A204.1 (cell line): ENCODE data around the gene GJE1.
"Not testable (repeated sequence)": the region's sequence is repeated elsewhere in the genome, so short reads cannot be mapped to it uniquely, and the experiment has no call there.

ENCODE experiments used
- FAIRE-seq: peaks from 2 replicates; lab custom pipeline; 2012; peaks lifted over from hg19 to GRCh38; lab: Jason Lieb, UNC

The GJE1 gene, protein sequence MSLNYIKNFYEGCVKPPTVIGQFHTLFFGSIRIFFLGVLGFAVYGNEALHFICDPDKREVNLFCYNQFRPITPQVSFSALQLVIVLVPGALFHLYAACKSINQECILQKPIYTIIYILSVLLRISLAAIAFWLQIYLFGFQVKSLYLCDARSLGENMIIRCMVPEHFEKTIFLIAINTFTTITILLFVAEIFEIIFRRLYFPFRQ

GRCh38 chr6:142132625-142133024 lies at the start of gene GJE1:
Gene GJE1, plus strand, starts transcription at chr6:142132925. Its CDS starts 234 bp downstream, at chr6:142133159.
- FAIRE-seq, result no peak

DNA sequence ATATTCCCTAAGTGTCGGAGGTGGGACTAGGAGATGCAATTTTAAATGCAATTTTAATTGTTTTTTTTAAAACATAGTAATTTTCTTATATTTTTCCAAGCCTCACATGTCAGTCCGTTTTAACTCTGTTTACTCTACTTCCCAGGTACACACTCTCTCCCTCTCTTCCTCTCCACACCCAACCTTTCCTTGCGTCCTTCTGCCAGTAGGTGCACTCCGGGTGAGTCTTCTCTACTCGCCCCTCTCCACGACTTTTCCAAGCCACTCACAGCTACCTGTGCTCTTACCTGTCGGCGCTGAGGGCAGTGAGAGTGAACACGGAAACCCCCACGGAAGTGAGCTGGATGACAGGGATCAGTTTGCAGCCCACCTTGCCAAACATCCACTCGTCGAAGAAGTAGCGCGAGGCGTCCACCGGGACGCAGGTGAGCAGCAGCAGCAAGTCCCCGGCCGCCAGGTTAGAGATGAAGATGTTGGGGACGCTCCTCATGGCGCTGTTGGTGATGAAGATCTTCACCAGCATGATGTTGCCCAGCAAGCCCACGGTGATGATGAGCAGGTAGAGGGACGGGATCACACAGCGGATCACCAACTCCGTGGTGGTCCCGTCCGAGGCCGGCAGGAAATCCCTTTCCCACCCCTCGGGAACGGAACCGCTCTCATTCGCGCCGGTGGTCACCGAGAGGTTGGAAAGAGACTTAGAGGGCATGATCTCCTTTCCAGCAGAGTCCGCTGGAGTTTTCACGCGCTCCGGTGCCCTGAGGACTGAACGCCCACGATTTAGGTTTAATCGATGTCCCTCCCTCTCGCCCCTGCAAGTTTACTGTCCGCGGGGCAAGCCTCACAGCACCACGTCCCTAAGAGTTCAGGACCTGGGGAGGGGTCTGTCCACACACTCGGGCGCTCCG lies 44.5 kb upstream of the GJE1 start:
- FAIRE-seq, result no peak

DNA sequence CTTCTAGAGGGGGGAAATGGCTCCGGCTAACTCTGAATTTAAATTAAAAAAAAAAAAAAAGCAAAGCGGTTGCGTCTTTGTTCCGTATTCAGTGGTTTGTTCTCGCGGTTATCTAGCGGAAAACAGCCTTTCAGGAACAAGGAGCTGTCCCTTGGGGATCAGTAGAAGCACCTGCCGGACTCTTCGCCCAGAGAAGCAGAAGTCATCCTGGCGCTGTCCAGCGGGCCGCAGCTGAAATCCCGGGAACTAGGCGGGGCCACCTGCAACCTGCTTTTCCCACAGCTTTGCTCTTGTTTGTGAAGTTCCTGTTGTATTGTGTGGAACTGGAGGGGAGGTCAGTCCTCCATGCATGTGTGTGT lies 43.9 kb upstream of the GJE1 start:
- no peak for FAIRE-seq

DNA sequence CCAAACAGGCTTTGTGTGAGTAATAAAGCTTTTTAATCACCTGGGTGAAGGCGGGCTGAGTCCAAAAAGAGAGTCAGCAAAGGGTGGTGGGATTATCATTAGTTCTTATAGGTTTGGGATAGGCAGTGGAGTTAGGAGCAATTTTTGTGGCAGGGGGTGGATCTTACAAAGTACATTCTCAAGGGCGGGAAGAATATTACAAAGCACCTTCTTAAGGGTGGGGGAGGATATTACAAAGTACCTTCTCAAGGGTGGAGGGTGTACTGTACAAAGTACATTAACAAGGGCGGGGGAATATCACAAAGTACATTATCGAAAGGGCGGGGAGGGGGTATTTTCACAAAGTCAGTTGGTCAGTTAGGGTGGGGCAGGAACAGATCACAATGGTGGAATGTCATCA lies 27.9 kb upstream of the GJE1 start:
- FAIRE-seq, result not testable (repeated sequence)

DNA sequence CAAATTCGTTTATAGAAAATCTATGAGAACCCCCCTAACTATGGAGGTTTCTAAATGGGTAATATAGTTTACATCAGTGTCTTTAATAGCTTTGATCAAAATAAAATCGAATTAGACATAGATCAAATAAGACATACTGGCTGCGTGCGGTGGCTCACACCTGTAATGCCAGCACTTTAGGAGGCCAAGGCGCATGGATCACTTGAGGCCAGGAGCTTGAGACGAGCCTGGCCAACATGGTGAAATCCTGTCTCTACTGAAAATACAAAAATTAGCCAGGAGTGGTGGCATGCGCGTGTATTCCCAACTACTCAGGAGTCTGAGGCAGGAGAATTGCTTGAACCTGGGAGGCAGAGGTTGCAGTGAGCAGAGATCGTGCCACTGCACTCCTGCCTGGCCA lies 21.9 kb upstream of the GJE1 start:
- FAIRE-seq, result not testable (repeated sequence)

GRCh38 chr6:142112451-142113061 lies 20.2 kb upstream of the GJE1 start:
- peak; percentile 91 for FAIRE-seq

DNA sequence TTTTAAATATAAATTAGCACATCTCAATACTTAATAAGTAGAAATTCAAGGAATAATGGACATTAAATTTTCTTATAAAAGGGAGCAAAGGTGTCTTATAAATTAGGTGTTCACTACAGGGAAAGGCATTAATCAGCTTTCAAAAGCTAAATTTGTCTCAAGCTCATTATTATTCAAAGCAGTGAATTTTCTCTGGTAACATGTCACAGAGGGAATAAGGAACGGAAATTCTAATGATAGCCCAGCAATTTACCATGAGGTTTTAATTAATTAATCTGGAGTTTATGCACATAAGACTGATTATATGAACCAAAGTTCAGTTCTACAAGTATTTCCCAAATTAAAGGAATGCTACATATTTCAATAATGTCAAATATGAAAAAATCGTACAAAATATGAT lies 15.4 kb upstream of the GJE1 start:
- no peak for FAIRE-seq

DNA sequence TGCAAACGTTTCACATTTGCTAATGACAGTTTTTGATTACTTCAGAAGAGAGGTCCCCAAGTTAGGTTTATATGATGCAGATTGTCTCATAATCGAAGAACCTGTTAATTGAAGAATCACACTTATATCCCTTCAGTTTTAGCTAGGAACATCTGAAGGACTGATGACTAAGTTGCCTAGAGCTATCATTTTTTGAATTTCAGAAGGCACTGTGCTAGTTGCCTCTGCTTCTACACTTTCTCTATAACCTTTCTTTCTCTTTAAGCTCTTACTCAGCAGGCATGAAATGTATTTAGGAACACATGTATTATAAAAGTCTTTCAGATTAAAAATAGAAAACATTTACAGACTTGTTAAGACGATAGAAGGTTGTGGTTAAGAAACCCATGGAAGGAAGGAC lies 14.4 kb upstream of the GJE1 start:
- no peak for FAIRE-seq

- FAIRE-seq, result no peak
Measured at GRCh38 chr6:142118925-142119324, 13.8 kb upstream of the GJE1 start.

- FAIRE-seq, result no peak
Measured at GRCh38 chr6:142121342-142121741, 11.4 kb upstream of the GJE1 start.

- no peak for FAIRE-seq
Measured at GRCh38 chr6:142130814-142131213, 1.9 kb upstream of the GJE1 start.

DNA sequence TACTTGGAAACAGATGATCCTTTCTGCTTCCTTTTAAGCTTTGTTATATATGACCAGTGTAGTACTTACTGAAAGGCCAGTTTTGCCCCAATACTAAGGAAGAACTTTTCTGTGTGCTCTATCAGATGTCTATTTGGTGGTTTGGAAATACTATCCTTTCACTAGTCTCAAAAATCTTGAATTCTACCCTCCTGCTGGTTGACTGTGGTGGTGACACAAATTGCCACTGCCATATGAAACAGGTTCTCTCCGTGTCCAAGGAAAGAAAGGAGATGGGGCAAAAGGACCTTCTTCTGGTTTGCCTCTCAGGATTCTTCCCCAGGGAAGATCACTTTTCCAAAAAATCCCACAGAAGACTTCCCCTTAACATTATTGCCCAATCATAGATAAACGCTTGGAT lies 6.2 kb downstream of the GJE1 start:
- no peak for FAIRE-seq

GRCh38 chr6:142141531-142141930 lies 8.8 kb downstream of the GJE1 start:
- FAIRE-seq, result not testable (repeated sequence)

DNA sequence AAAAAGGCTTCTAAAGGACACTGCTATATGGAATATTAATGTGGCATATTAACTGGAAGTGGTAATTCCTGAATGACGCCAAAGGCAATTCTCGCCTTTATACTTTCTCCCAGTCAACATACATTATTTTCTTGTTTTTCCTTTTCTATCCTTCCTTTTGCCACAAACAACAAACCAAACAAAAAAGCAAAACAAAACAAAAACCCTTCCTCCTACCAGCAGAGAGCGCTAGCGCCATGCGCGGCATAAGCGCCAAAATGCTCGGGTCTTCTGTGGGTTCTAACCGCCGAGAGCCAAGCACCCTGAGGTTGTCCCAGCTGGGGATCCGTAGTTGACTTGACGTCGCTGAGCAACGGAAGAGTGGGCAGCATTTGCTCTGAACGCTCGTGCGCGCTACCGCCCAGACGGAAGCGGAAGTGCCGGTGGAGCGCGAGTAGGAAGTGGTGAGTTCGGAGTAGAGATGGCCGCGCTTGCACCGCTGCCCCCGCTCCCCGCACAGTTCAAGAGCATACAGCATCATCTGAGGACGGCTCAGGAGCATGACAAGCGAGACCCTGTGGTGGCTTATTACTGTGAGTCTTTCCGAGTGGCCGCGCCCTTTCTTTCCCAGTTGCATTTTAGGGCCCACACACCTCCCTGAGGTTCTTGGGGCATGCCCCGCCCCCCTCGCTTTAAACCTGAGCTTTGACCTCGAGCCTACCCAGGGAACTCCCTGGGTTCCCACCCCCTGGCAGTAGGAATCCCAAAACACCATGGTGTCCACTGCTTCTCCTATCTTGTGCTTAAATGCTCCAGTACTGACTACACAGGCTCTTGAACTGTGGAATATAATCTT lies 14.3 kb downstream of the GJE1 start, which contains the start of the genes NMBR and VTA1:
NMBR (minus strand) TSS at position 295 of the 835 bp plus-strand sequence. CDS start 58,464 bp downstream, outside the sequence.
VTA1 (plus strand) TSS at position 436 of the 835 bp plus-strand sequence; CDS start at position 461, 25 bp downstream.
- peak; percentile 98 for FAIRE-seq

GRCh38 chr6:142152746-142153145 lies 20.0 kb downstream of the GJE1 start:
- no peak for FAIRE-seq

DNA sequence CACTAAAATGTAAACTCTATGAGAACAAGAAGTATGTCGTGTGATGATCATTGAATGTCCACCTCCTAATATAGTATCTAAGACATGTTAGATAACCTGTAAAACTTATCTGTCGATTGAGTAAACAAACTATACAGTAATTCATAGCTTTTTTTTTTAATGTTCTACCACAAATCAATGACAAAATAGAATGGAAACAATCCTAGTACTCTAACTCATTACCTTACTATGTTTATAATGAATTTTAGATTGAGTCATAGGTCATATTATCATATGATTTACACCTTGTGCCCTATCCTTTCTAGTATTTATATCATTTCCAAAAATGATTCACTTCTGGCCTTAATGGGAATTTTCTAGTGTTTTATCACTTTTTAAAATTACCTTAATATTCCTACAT lies 20.5 kb downstream of the GJE1 start:
- peak; percentile 16 for FAIRE-seq

DNA sequence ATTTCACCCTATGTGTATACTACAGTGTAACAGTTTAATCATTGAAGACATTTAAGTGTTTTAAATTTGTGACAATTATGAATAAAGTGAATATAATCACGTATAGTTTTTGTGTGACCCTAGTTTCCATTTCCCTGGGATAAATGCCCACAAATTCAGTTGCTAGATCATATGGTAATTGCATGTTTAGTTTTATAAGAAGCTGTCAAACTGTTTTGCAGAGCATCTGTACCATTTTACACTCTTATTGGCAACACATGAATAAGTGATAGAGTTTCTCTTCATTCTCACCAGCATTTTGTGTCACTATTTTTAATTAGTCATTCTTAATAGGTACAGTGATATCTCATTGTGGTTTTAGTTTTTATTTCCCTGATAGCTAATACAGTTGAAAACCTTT lies 21.6 kb downstream of the GJE1 start:
- no peak for FAIRE-seq

GRCh38 chr6:142155091-142155490 lies 22.4 kb downstream of the GJE1 start:
- no peak for FAIRE-seq

GRCh38 chr6:142155895-142156757 lies 23.4 kb downstream of the GJE1 start:
- peak; percentile 64 for FAIRE-seq

DNA sequence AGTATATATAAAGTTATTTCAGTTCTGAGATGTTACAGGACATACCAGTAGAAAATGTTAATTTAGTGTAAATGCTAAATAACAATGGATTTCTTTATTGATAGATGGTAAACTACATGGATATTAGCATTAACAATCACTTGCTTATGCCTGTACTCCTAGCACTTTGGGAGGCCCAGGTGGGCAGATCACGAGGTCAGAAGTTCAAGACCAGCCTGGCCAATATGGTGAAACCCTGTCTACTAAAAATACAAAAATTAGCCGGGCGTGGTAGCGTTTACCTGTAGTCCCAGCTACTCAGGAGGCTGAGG lies 24.0 kb downstream of the GJE1 start:
- not testable (repeated sequence) for FAIRE-seq

DNA sequence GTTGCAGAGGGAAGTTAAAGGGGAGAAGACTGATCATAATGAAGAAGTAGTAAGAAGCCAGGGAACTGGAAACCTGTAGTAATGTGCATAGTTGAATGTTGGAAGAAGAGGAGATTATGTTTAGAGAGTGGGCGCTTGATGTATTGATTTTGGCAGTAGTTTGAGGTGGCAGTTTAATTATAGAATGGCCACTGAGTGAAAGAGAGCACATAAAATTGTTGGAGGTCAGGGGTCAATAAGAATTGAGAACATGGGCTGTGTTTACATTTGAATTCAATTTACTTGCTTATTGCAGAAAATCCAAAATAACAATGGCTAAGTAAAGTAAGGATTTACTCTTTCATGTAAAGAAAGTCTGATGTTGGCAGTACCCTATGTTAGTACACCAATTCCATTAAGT lies 30.1 kb downstream of the GJE1 start:
- FAIRE-seq, result no peak
